ENCODE measurements around the gene MYBPC2. TPM values are rescaled to one million over a fixed set of nuclear protein-coding genes. Genes with fewer than 3 reads are reported as not detected.
A peak's percentile ranks its signal among the peaks of the same experiment; 100 is the strongest.

MYBPC2 gene
- total RNA-seq, 2 donors from 2014 or later = 0.14 TPM; not detected in 1

DNA sequence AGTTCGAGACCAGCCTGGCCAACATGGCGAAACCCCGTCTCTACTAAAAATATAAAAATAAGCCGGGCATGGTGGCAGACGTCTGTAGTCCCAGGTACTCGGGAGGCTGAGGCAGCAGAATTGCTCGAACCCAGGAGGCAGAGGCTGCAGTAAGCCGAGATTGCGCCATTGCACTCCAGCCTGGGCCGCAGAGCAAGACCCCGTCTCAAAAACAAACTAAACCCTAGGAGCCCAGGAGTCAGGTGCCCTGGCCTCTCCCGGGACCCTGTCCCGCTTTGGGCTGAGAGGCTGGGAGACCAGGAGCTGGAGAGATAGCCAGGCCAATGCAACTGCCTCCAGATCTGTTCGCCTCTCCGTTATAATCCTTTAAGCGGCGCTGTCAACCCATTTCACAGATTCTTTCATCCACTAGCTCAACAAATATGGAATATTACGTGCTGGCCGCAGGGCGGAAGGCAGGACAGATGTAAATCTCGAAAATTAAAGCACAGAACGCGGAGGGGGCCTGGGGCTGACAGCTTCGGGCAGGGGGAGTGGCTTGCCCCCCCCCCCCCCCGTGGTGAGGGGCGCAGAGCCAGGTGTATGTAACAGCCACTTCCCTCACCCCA lies 5.3 kb upstream of the MYBPC2 start:
- Histone ChIP-seq H3K4me3 (peak overlapping the region; percentile 48), H3K4me1 (ENCODE audit: control insufficient read depth in 1 of 2, low read depth in 2 of 2) (peaks cover 4 to 11% of the 10 kb centered on the region in 2 donors), H3K27ac (no peak overlapping the region), H3K27me3 (replicated peaks; ENCODE audit: insufficient read depth) (peaks cover 2% of the 10 kb centered on the region), H3K36me3 (no peaks in the 10 kb centered on the region), H3K9me3 (no peaks in the 10 kb centered on the region)
- DNase-seq (ENCODE audit: low spot score) (no peak), ATAC-seq (ENCODE audit: insufficient number of reproducible peaks, low FRiP score, low read depth) (no peak)
- TF ChIP-seq CTCF (IDR thresholded peaks at IDR 0.05) = no peak

DNA sequence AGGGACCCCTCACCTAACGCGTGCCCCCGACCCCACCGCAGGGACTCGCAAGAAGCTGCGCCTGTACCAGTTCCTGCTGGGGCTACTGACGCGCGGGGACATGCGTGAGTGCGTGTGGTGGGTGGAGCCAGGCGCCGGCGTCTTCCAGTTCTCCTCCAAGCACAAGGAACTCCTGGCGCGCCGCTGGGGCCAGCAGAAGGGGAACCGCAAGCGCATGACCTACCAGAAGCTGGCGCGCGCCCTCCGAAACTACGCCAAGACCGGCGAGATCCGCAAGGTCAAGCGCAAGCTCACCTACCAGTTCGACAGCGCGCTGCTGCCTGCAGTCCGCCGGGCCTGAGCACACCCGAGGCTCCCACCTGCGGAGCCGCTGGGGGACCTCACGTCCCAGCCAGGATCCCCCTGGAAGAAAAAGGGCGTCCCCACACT lies 4.7 kb upstream of the MYBPC2 start:
- no peak overlapping the region for H3K27ac ChIP-seq
- H3K36me3 ChIP-seq = no peaks in the 10 kb centered on the region
- no peaks in the 10 kb centered on the region for H3K9me3 ChIP-seq
- peaks cover 5% of the 10 kb centered on the region for H3K27me3 ChIP-seq (replicated peaks; ENCODE audit: insufficient read depth)
- TF ChIP-seq CTCF (IDR thresholded peaks at IDR 0.05) = no peak
- peaks cover 6 to 13% of the 10 kb centered on the region in 2 donors for H3K4me1 ChIP-seq (ENCODE audit: control insufficient read depth in 1 of 2, low read depth in 2 of 2)
- ATAC-seq (ENCODE audit: insufficient number of reproducible peaks, low FRiP score, low read depth) (no peak), DNase-seq (ENCODE audit: low spot score) (no peak)
- peak overlapping the region; percentile 48 for H3K4me3 ChIP-seq

GRCh38 chr19:50428772-50429463 lies 3.8 kb upstream of the MYBPC2 start:
- Histone ChIP-seq H3K36me3 (no peaks in the 10 kb centered on the region), H3K27ac (no peak overlapping the region), H3K9me3 (no peaks in the 10 kb centered on the region), H3K27me3 (replicated peaks; ENCODE audit: insufficient read depth) (peaks cover 5% of the 10 kb centered on the region), H3K4me3 (no peak overlapping the region), H3K4me1 (ENCODE audit: control insufficient read depth in 1 of 2, low read depth in 2 of 2) (peaks cover 6 to 13% of the 10 kb centered on the region in 2 donors)
- TF ChIP-seq CTCF (IDR thresholded peaks at IDR 0.05) = no peak
- no peak for ATAC-seq (ENCODE audit: insufficient number of reproducible peaks, low FRiP score, low read depth)
- no peak for DNase-seq (ENCODE audit: low spot score)

- no peak overlapping the region for H3K27ac ChIP-seq
- H3K4me1 ChIP-seq (ENCODE audit: control insufficient read depth in 1 of 2, low read depth in 2 of 2) = peaks cover 6 to 13% of the 10 kb centered on the region in 2 donors
- ATAC-seq (ENCODE audit: insufficient number of reproducible peaks, low FRiP score, low read depth) = no peak
- DNase-seq (ENCODE audit: low spot score) = no peak
- no peaks in the 10 kb centered on the region for H3K9me3 ChIP-seq
- peak overlapping the region; percentile 72 for H3K4me3 ChIP-seq
- no peak for TF ChIP-seq CTCF (IDR thresholded peaks at IDR 0.05)
- H3K27me3 ChIP-seq (replicated peaks; ENCODE audit: insufficient read depth) = peaks cover 5% of the 10 kb centered on the region
- H3K36me3 ChIP-seq = no peaks in the 10 kb centered on the region
These were observed 1.8 kb upstream of the MYBPC2 start for GRCh38 chr19:50430888-50431342.

DNA sequence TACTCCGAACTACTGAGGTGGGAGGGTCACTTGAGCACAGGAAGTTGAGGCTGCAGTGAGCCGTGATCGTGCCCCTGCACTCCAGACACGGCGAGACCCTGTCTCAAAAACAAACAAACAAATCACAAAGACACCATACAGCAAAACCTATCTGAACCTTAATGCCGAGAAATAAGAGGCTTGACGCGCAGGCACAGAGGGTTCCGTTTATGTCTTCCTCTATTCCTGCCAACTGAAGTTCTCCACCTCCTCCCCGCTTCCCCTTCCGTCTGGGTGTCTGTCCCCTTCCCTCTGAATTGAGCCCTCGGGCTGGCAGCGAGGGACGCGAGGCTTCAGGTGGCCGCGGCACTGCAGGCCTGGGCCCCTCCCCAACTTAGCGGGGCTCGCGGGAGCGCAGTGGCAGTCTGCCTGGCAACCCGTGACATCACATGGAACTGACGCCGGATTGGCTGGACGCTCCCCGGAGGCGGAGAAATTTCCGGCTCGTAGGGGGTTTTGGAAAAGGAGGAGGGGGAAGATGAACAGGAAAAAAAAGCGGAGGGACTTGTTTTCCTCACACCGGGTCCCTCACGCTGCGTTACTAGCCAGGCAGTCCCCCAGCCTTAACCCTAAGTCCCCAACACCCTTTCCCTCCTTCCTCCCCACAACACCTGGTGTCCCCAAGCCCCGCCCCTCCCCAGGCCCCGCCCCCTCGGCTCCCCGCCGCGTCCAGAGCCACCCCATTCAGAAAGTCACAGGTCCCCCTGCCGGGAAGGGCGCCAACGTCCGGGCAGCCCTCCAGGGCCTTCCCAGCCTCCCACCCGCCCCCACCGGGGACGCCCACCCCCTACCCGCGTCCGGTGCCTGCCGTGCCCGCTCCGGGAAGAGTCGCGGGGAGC lies 1.1 kb upstream of the MYBPC2 start:
- ATAC-seq (ENCODE audit: insufficient number of reproducible peaks, low FRiP score, low read depth) (peak; percentile 71), DNase-seq (ENCODE audit: low spot score) (peak; percentile 21)
- peaks cover 5% of the 10 kb centered on the region for H3K27me3 ChIP-seq (replicated peaks; ENCODE audit: insufficient read depth)
- H3K4me1 ChIP-seq (ENCODE audit: control insufficient read depth in 1 of 2, low read depth in 2 of 2) = peaks cover 6 to 13% of the 10 kb centered on the region in 2 donors
- peak overlapping the region; percentile 72 for H3K4me3 ChIP-seq
- H3K27ac ChIP-seq = no peak overlapping the region
- no peaks in the 10 kb centered on the region for H3K9me3 ChIP-seq
- TF ChIP-seq CTCF (IDR thresholded peaks at IDR 0.05) = no peak
- no peaks in the 10 kb centered on the region for H3K36me3 ChIP-seq

All from thoracic aorta (tissue), 2 donors.